Hepatocyte (in vitro differentiated cells): ENCODE data around the gene MB21D2.

Experiments used
- CTCF ChIP-seq: fragments of 200-600 bp; sonication (generic); IDR thresholded peaks from 2 replicates; pipeline ENCODE4 v1.5.1; 2016; ENCODE audit warnings: antibody characterized with exemption, mild to moderate bottlenecking; ENCODE audit not compliant: poor library complexity
- EZH2phosphoT487 ChIP-seq: fragments of 200-600 bp; sonication (generic); IDR thresholded peaks from one replicate; pipeline ENCODE4 v1.6.1; 2018; ENCODE audit warnings: antibody characterized with exemption, mild to moderate bottlenecking, low read depth, moderate library complexity; ENCODE audit not compliant: unreplicated experiment, severe bottlenecking

- no peak for TF ChIP-seq CTCF
- no peak for TF ChIP-seq EZH2phosphoT487
Measured at GRCh38 chr3:192915722-192916121, 1.9 kb downstream of the MB21D2 start.
